H54 (cell line): ENCODE data around the gene DDIAS.
"Not testable (repeated sequence)": the region's sequence is repeated elsewhere in the genome, so short reads cannot be mapped to it uniquely, and the experiment has no call there.

Experiments used
- DNase-seq: peaks from one replicate; pipeline ENCODE4 v3.0.0; 2011; ENCODE audit warnings: low spot score, mixed read lengths; ENCODE audit not compliant: insufficient read length
- FAIRE-seq: peaks from 3 replicates; lab custom pipeline; 2011; peaks lifted over from hg19 to GRCh38; lab: Jason Lieb, UNC
- POLR2A ChIP-seq: IDR thresholded peaks from 2 replicates; pipeline ENCODE4 v1.6.1; 2011; ENCODE audit warnings: low read depth, mild to moderate bottlenecking, low read length

The DDIAS gene

GRCh38 chr11:82924522-82925224 is 23.1 kb downstream of the DDIAS start:
- peak; percentile 79 for FAIRE-seq
- no peak for DNase-seq
- TF ChIP-seq POLR2A, result no peak

- FAIRE-seq, result peak; percentile 99
- DNase-seq, result peak; percentile 37
- no peak for TF ChIP-seq POLR2A
Measured at GRCh38 chr11:82927264-82927880, 25.8 kb downstream of the DDIAS start.

- TF ChIP-seq POLR2A, result no peak
- DNase-seq (no peak), FAIRE-seq (no peak)
Measured at GRCh38 chr11:82929121-82929520, 27.6 kb downstream of the DDIAS start.

GRCh38 chr11:82930229-82930628 is 28.7 kb downstream of the DDIAS start:
- no peak for TF ChIP-seq POLR2A
- FAIRE-seq (no peak), DNase-seq (no peak)

- TF ChIP-seq POLR2A, result no peak
- no peak for FAIRE-seq
Measured at GRCh38 chr11:82930734-82931133, 29.2 kb downstream of the DDIAS start.

GRCh38 chr11:82932564-82932963 is 31.0 kb downstream of the DDIAS start:
- DNase-seq (no peak), FAIRE-seq (peak; percentile 6)
- TF ChIP-seq POLR2A, result no peak

More at GRCh38 chr11:82930734-82931133, 29.2 kb downstream of the DDIAS start:
- DNase-seq, result no peak

- FAIRE-seq (no peak), DNase-seq (no peak)
- no peak for TF ChIP-seq POLR2A
Measured at GRCh38 chr11:82936261-82936660, 34.7 kb downstream of the DDIAS start.

GRCh38 chr11:82937554-82937953 is 36.0 kb downstream of the DDIAS start:
- DNase-seq (no peak), FAIRE-seq (no peak)
- TF ChIP-seq POLR2A, result no peak

- FAIRE-seq, result no peak
- TF ChIP-seq POLR2A, result no peak
Measured at GRCh38 chr11:82939456-82939855, 37.9 kb downstream of the DDIAS start.

GRCh38 chr11:82942376-82942775 is 40.8 kb downstream of the DDIAS start:
- DNase-seq (no peak), FAIRE-seq (no peak)
- no peak for TF ChIP-seq POLR2A

More at GRCh38 chr11:82939456-82939855, 37.9 kb downstream of the DDIAS start:
- DNase-seq, result no peak

GRCh38 chr11:82943430-82943829 is 41.9 kb downstream of the DDIAS start:
- not testable (repeated sequence) for FAIRE-seq, DNase-seq

- no peak for TF ChIP-seq POLR2A
- FAIRE-seq, result no peak
- no peak for DNase-seq
Measured at GRCh38 chr11:82944198-82944597, 42.7 kb downstream of the DDIAS start.

GRCh38 chr11:82945041-82945440 is 43.5 kb downstream of the DDIAS start:
- FAIRE-seq, DNase-seq: not testable (repeated sequence)

- FAIRE-seq (no peak), DNase-seq (no peak)
- no peak for TF ChIP-seq POLR2A
Measured at GRCh38 chr11:82945682-82946081, 44.1 kb downstream of the DDIAS start.

- no peak for DNase-seq
- no peak for TF ChIP-seq POLR2A
- FAIRE-seq, result no peak
Measured at GRCh38 chr11:82949352-82949751, 47.8 kb downstream of the DDIAS start.

GRCh38 chr11:82950502-82950901 is 49.0 kb downstream of the DDIAS start:
- FAIRE-seq, DNase-seq: not testable (repeated sequence)

- not testable (repeated sequence) for DNase-seq, FAIRE-seq
Measured at GRCh38 chr11:82955736-82956453, 54.4 kb downstream of the DDIAS start.
